ENCODE results near the gene VPS8.
"Not testable (repeated sequence)": the region's sequence is repeated elsewhere in the genome, so short reads cannot be mapped to it uniquely, and the experiment has no call there.

Gene VPS8

GRCh38 chr3:184874709-184875644 is 63.0 kb downstream of the VPS8 start:
- no peak for DNase-seq

- no peak for DNase-seq
These were observed 68.5 kb downstream of the VPS8 start for GRCh38 chr3:184880276-184881019.

DNA sequence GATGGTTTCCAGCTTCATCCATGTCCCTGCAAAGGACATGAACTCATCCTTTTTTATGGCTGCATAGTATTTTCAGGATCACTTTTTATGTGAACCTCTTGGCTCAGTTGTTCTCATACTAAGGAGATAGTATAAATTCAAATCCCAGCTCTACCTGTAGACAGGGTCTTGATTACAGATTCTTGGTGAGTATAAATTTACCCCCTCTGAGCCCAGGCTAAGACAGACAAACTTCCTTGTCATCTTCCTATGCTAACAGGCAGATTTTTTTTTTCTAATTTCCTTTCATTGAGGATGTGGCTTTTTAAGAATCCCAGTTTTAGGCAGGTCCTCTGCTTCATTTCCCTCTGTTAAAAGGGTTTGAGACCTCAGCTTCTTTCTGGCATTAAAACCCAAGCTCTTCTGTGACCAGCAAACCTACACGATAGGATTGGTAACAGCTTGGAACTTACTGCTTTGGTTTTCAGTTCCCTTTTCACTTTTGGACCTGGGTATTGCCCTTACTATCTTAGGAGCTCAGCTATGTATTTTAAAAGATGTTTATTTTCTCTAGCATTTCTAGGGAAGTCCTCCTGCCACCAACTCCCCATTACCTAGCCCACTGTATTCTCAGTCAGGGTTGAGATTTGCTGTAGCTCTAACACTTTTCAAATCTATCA is 72.5 kb downstream of the VPS8 start:
- DNase-seq = no peak

GRCh38 chr3:184885112-184885511 is 73.1 kb downstream of the VPS8 start:
- DNase-seq = no peak

- DNase-seq = no peak
These were observed 75.6 kb downstream of the VPS8 start for GRCh38 chr3:184887574-184887973.

GRCh38 chr3:184889312-184889904 is 77.4 kb downstream of the VPS8 start:
- no peak for DNase-seq

- no peak for DNase-seq
These were observed 82.1 kb downstream of the VPS8 start for GRCh38 chr3:184894051-184894450.

GRCh38 chr3:184895350-184895749 is 83.4 kb downstream of the VPS8 start:
- no peak for DNase-seq

GRCh38 chr3:184896336-184896735 is 84.4 kb downstream of the VPS8 start:
- DNase-seq = no peak

DNA sequence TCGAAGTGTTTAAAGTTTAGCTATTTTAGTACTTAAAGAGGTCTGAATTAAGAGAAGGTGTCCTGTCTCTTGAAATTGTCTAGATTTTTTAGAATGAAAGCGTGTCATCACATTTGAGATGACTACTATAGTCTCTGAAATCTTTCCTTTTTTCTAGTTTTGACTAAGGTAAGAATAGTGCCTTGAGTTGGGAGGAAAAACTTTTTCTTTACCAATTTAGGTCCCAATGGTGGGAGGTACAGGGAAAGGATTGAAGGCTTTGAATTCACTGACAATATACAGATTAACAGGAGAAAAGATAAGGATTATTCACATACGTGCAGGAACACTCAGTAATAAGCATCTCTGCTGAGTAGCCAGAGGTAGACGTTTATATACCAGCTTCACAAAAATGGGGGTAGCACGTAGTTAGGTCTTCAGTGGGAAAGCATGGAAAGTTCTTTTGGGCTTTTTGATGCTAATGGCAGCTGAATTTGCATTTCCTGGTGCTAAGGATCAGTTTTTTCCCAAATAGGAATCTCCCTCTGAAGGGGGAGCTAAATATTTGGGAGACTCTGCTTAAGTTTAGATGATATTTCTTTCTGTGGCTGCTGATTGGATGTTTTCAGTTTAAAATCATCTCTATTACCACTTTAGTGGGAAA is 88.1 kb downstream of the VPS8 start:
- no peak for DNase-seq

DNA sequence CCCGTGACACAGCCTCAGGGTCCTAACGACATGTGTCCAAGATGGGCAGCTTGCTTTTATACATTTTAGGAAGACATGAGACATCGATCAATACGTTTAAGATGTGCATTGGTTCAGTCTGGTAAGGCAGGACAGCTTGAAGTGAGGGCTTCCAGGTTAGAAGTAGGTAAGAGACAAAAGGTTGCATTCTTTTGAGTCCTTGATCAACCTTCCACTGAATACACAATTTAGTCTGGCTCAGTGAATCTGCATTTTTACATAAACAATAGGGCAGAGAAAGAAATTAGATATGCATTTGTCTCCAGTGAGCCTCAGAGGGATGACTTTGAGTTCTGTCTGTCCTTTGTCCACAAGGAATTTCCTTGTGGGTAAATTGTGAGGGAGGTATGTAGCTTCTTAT is 95.1 kb downstream of the VPS8 start:
- not testable (repeated sequence) for DNase-seq

DNA sequence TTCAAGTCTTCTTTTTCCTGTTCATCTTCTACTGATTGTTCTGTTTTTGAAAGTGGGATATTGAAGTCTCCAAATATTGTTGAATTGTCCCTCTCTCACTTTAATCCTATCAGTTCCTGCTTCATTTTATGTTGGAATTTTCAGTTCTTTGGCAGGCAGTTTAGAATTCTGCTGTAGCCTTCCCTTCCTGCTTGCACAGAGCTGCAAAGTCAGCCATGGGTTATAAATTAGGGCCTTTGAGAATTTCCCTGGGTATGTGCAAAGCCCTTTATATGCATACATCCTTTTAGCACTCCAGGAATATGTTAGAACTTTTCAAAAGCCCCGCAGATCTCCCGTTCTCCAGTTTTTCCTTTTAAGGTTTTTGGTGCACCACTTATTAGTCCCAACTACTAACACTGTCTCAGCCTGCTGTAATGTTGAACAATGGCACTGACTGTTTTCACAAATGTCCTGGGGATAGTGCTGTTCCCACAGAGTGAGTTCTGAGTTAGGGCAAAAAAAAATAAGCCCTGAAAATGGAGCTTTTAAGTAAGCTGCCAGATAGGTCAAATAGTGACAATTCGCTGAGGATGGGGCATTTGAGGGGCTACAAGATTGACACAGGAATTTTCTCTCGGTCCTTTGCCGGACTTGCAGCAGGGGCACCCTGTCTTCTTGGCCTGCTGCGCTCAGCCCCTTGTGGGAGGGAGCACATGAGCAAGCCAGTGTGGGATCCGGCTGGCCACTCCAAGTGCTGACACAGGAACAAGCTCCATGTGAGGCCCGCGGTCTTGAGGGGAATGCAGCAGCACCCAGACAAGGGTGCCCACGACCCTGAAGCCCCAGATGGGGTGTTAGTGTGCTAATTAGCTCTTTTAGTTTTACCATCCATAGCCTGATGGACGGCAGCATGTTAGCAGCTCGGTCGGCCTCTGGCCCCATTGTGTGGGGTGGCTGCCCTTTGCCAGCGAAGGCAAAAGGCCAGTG is 96.0 kb downstream of the VPS8 start:
- no peak for DNase-seq

DNA sequence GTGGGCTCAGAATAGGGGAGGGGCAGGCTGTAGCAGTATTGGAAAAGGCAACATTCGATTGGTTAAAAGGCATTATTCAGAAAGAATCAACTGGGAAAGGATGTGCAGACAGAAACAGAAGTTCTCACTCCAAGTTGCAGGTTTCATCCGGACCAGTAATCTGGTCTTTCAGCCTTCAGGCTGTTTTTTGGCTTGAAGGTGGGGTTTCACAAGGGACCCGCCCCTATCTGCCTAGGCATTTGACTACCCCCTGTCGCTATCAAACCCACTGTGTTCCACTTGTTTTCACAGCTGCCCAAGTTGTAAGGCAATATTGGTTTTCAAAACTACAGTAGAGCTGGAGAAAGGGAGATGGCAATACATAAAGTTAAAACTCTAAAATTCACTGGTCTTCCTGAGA is 96.9 kb downstream of the VPS8 start:
- DNase-seq = no peak

DNA sequence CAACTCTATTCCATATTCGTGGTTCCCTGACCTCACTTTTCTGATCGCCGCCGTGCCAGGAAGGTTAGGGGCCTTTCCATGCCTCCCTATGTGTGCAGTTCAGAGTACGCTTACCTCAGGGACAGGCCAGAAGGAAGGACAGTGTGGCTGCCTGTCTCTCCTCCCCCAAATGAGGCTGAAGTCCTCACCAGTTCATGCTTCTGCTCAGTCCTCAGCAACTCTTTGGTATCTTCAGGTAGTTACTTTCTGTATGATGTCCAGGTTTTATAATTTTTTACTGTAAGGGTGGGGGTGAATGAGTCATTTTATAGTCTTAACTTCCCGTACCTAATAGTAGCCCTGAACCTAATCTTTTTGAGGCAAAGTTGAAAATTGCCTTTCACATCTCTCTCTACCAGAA is 98.7 kb downstream of the VPS8 start:
- DNase-seq = no peak

DNA sequence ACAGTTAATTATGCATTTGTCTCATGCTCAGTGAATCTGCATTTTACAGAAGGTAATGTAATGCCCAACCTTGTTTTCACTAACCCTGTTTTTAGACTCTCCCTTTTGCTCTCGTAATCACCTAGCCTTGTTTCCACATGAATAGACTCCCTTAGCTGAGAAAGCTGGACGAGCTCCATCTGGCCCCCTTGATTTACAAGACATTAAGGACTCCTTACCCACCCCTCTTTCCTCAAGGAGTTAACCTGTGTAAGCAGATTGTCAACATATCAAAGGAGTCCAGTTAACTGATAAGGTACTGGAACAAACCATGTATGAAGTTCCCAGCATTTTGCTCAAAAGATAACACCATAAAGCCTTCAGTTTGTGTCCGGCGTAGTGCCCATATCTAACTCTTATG is 99.6 kb downstream of the VPS8 start:
- DNase-seq = no peak

DNA sequence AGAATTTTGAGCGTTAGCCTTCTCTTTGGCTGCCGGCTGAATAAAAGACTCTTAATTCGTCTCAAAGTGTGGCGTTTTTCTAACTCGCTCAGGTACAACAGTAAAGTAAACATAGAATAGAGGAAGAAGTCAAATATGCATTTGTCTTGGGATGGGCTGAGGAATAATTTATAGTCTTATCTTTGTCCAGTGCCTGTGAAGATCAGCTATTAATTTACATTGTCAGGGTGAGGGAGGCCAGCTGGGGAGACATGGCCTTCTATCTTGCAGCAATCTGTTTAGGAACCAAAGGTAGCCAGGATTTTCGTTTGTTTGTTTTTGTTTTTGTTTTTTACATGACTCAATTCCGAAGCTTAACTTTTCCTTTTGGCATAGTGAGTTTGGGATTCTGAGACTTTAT is 100.2 kb downstream of the VPS8 start:
- no peak for DNase-seq

GRCh38 chr3:184914628-184915027 is 102.7 kb downstream of the VPS8 start:
- no peak for DNase-seq

DNA sequence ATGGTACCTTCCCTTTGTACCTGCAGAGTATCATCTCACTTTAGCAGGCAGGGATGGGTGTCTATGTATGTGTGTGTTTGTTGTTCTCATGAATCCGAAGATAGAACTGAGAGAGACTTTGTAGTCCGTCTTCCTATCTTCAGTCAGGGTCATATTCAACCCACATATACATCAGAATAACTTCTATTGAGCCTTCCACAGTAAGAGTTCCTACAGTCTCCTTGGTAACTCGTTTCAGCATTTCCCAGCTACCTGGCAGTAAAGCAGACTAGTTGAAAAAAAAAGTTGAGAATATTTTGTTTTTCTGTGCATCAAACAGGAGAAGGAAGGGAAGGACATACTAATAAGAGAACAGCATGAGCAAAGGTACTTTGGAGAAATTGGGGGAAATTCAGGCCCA is 106.8 kb downstream of the VPS8 start:
- DNase-seq = no peak

- DNase-seq = no peak
These were observed 107.7 kb downstream of the VPS8 start for GRCh38 chr3:184919651-184920050.

DNA sequence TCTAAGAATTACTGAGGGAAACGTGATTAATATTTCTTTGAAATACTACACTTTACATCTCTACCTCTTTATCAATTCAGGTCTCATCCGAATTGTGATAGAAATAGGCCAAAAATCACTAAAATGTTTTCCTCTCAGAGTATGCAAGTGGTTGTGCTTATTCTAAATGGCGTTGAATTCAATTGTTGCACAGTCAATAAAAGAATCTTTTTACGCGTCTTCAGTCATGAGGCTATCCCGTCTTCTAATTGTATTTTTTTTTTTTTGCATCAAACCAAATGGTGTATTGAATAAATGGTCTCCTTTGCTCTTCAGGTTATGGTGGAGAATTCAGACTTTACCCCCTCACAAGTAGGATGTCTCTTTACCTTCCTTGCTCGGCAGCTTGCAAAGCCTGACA is 112.6 kb downstream of the VPS8 start:
- DNase-seq = no peak

DNA sequence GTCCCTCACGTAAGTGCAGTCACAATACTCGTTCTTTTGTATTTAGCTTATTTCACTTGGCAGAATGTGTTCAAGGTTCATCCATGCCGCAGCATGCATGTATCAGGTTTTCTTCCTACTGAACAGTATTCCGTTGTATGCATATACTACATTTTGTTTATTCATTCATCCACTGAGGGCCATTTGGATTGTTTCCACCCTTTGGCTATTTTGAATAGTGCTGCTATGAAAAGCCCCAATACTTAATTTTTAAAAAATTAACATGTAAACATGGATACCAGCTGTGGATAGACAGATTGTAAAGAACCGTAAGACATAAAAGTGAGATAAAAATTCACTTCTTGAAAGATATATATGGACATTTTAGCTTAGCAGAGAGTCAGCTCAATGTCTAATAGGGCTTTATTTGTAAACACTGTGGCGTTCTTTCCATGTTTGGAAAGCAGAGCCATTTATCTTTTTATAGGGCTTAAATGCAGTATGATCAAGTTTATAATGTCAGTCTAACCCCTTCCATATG is 115.9 kb downstream of the VPS8 start:
- DNase-seq = no peak

Data from T-helper 9 cell (primary cell).